Measurements from ENCODE around the gene FOXK2.

FOXK2 gene

GRCh38 chr17:82630212-82630611, 110.7 kb downstream of the FOXK2 start:
- in situ Hi-C loops (cut with HindIII; ENCODE audit: low sequenced_read_pairs) = no loop called here

- in situ Hi-C loops (cut with HindIII; ENCODE audit: low sequenced_read_pairs) = no loop called here
These were observed 112.0 kb downstream of the FOXK2 start for GRCh38 chr17:82631544-82631943.

- in situ Hi-C loops (cut with HindIII; ENCODE audit: low sequenced_read_pairs) = no loop called here
These were observed 112.9 kb downstream of the FOXK2 start for GRCh38 chr17:82632451-82632850.

GRCh38 chr17:82633343-82633742, 113.8 kb downstream of the FOXK2 start:
- in situ Hi-C loops (cut with HindIII; ENCODE audit: low sequenced_read_pairs) = no loop called here

- in situ Hi-C loops (cut with HindIII; ENCODE audit: low sequenced_read_pairs) = no loop called here
These were observed 117.4 kb downstream of the FOXK2 start for GRCh38 chr17:82636626-82637598.

GRCh38 chr17:82638183-82638773, 118.7 kb downstream of the FOXK2 start:
- in situ Hi-C loops (cut with HindIII; ENCODE audit: low sequenced_read_pairs) = no loop called here

- in situ Hi-C loops (cut with HindIII; ENCODE audit: low sequenced_read_pairs) = no loop called here
These were observed 120.1 kb downstream of the FOXK2 start for GRCh38 chr17:82639628-82640027.

- in situ Hi-C loops (cut with HindIII; ENCODE audit: low sequenced_read_pairs) = no loop called here
These were observed 120.5 kb downstream of the FOXK2 start for GRCh38 chr17:82640036-82640435.

- in situ Hi-C loops (cut with HindIII; ENCODE audit: low sequenced_read_pairs) = no loop called here
These were observed 122.5 kb downstream of the FOXK2 start for GRCh38 chr17:82642022-82642421.

GRCh38 chr17:82644148-82644547, 124.6 kb downstream of the FOXK2 start:
- in situ Hi-C loops (cut with HindIII; ENCODE audit: low sequenced_read_pairs) = no loop called here

GRCh38 chr17:82645516-82645915, 126.0 kb downstream of the FOXK2 start:
- in situ Hi-C loops (cut with HindIII; ENCODE audit: low sequenced_read_pairs) = no loop called here

- in situ Hi-C loops (cut with HindIII; ENCODE audit: low sequenced_read_pairs) = no loop called here
These were observed 128.1 kb downstream of the FOXK2 start for GRCh38 chr17:82647593-82648164.

GRCh38 chr17:82648165-82648668, 128.7 kb downstream of the FOXK2 start, which contains the start of gene WDR45B:
Gene WDR45B, minus strand, starts transcription at chr17:82648444. Its CDS starts 104 bp downstream, at chr17:82648340.
- in situ Hi-C loops (cut with HindIII; ENCODE audit: low sequenced_read_pairs) = no loop called here

GRCh38 chr17:82648742-82649331, 129.3 kb downstream of the FOXK2 start:
- in situ Hi-C loops (cut with HindIII; ENCODE audit: low sequenced_read_pairs) = no loop called here

- in situ Hi-C loops (cut with HindIII; ENCODE audit: low sequenced_read_pairs) = no loop called here
These were observed 130.1 kb downstream of the FOXK2 start for GRCh38 chr17:82649501-82650261.

- in situ Hi-C loops (cut with HindIII; ENCODE audit: low sequenced_read_pairs) = no loop called here
These were observed 131.2 kb downstream of the FOXK2 start for GRCh38 chr17:82650723-82651122.

- in situ Hi-C loops (cut with HindIII; ENCODE audit: low sequenced_read_pairs) = no loop called here
These were observed 134.4 kb downstream of the FOXK2 start for GRCh38 chr17:82653651-82654528.

Measured in DLD1 (cell line).